Lower leg skin (tissue), 3 donors: ENCODE measurements around the gene RCE1.

Source experiments
- POLR2A ChIP-seq, 2 donors: fragments of 450-650 bp; IDR thresholded peaks; one replicate each; pipeline ENCODE4 v1.6.1; 2016 to 2017; ENCODE audit warnings: antibody characterized with exemption in 2 of 2, mild to moderate bottlenecking in 1 of 2, moderate library complexity in 1 of 2
- TF ChIP-seq, protein P1 (sequence below), 3 donors: fragments of 450-650 bp; IDR thresholded peaks; one replicate each; pipeline ENCODE4 v1.5.1; 2016; ENCODE audit warnings: antibody characterized with exemption in 3 of 3, mild to moderate bottlenecking in 3 of 3, moderate library complexity in 2 of 3

DNA sequence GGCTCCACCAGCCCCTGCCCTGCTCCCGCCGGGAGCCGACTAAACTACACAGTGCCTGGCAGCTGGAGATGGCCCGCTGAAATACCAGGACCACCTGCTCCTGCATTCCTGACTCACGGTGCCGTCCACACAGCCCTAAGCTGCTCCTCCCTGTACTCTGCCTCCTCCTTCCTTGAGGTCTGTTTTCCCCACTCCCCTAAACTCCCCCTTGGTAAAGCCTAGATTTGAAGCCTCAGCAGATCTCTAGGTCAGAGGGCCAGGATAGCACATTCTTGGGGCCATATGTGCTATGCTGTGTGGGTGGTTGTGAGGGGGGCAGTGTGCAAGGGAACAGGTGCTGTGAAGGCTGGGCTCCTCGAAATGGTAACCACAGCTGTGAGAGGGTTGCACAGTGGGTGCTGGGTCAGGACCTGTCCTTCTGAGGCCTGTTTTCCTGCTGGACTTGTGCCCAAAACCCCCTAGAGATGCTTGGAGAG, 23.3 kb downstream of the RCE1 start:
- TF ChIP-seq POLR2A (IDR thresholded peaks at IDR 0.05), result no peak
- TF ChIP-seq, protein P1, sequence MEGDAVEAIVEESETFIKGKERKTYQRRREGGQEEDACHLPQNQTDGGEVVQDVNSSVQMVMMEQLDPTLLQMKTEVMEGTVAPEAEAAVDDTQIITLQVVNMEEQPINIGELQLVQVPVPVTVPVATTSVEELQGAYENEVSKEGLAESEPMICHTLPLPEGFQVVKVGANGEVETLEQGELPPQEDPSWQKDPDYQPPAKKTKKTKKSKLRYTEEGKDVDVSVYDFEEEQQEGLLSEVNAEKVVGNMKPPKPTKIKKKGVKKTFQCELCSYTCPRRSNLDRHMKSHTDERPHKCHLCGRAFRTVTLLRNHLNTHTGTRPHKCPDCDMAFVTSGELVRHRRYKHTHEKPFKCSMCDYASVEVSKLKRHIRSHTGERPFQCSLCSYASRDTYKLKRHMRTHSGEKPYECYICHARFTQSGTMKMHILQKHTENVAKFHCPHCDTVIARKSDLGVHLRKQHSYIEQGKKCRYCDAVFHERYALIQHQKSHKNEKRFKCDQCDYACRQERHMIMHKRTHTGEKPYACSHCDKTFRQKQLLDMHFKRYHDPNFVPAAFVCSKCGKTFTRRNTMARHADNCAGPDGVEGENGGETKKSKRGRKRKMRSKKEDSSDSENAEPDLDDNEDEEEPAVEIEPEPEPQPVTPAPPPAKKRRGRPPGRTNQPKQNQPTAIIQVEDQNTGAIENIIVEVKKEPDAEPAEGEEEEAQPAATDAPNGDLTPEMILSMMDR (IDR thresholded peaks at IDR 0.05), result no peak
